SK-N-MC (cell line): ENCODE data around the gene MEIS2.

Experiments used
- DNase-seq: peaks from one replicate; pipeline ENCODE4 v3.0.0-alpha.2; 2011; ENCODE audit warnings: low read depth, low spot score
- H3K27ac ChIP-seq: fragments of 200-600 bp; sonication (generic); 2 replicates; pipeline ENCODE4 v1.5.1; 2016; ENCODE audit warnings: mixed run types
- H3K36me3 ChIP-seq: fragments of 200-600 bp; sonication (generic); 2 replicates; pipeline ENCODE4 v1.6.1; 2017; ENCODE audit warnings: antibody characterized with exemption, low read length, mixed read lengths; ENCODE audit not compliant: insufficient read depth
- H3K4me3 ChIP-seq: fragments of 200-600 bp; sonication (generic); 2 replicates; pipeline ENCODE4 v1.5.1; 2016
- H3K9ac ChIP-seq: fragments of 200-600 bp; sonication (generic); 2 replicates; pipeline ENCODE4 v1.8.0; 2017; ENCODE audit warnings: mixed run types, mixed read lengths; ENCODE audit not compliant: insufficient read length
- H3K9me3 ChIP-seq: fragments of 200-600 bp; sonication (generic); 2 replicates; pipeline ENCODE4 v1.6.1; 2017; ENCODE audit warnings: low read depth, mild to moderate bottlenecking, antibody characterized with exemption, low read length, moderate library complexity, mixed read lengths
- EZH2 ChIP-seq: fragments of 200-600 bp; sonication (generic); IDR thresholded peaks from one replicate; pipeline ENCODE4 v1.6.1; 2017; ENCODE audit warnings: antibody characterized with exemption
- FOXP2 ChIP-seq: optimal IDR thresholded peaks from 2 replicates; pipeline ENCODE3; 2011; ENCODE audit warnings: mild to moderate bottlenecking, moderate library complexity; ENCODE audit not compliant: insufficient read depth; ENCODE audit errors: extremely low read length, control extremely low read depth
- POLR2AphosphoS5 ChIP-seq: IDR thresholded peaks from 2 replicates; pipeline ENCODE4 v1.6.1; 2012; ENCODE audit warnings: mild to moderate bottlenecking, low read depth, low read length, borderline replicate concordance

The MEIS2 gene

GRCh38 chr15:37058316-37058985, 41.9 kb downstream of the MEIS2 start:
- DNase-seq: no peak
- Histone ChIP-seq H3K27ac (no peak overlapping the region), H3K9ac (no peak overlapping the region), H3K9me3 (no peaks in the 10 kb centered on the region), H3K36me3 (0 out of 2 replicates have a peak, but pooled peaks cover 6% of the 10 kb centered on the region), H3K4me3 (no peak overlapping the region)
- TF ChIP-seq EZH2 (no peak), POLR2AphosphoS5 (no peak), FOXP2 (no peak)

- Histone ChIP-seq H3K36me3 (0 out of 2 replicates have a peak, but pooled peaks cover 4% of the 10 kb centered on the region), H3K9ac (no peak overlapping the region), H3K4me3 (no peak overlapping the region), H3K9me3 (no peaks in the 10 kb centered on the region), H3K27ac (no peak overlapping the region)
- DNase-seq: no peak
- no peak for TF ChIP-seq FOXP2
- no peak for TF ChIP-seq POLR2AphosphoS5
- TF ChIP-seq EZH2: no peak
Measured at GRCh38 chr15:37057831-37058230, 42.5 kb downstream of the MEIS2 start.

GRCh38 chr15:37057256-37057655, 43.1 kb downstream of the MEIS2 start:
- no peak for TF ChIP-seq FOXP2
- no peak for TF ChIP-seq POLR2AphosphoS5
- no peak for TF ChIP-seq EZH2
- no peak overlapping the region for H3K9ac ChIP-seq
- no peaks in the 10 kb centered on the region; the same call in 1 of the 2 replicates for H3K36me3 ChIP-seq
- no peak for DNase-seq
- peak overlapping the region; percentile 84 for H3K27ac ChIP-seq
- no peaks in the 10 kb centered on the region for H3K9me3 ChIP-seq
- H3K4me3 ChIP-seq: no peak overlapping the region

GRCh38 chr15:37056177-37057121, 43.9 kb downstream of the MEIS2 start:
- H3K4me3 ChIP-seq: peak overlapping the region; percentile 16
- H3K27ac ChIP-seq: peak overlapping the region; percentile 84
- peaks cover under 1% of the 10 kb centered on the region for H3K36me3 ChIP-seq
- TF ChIP-seq POLR2AphosphoS5: no peak
- peak; percentile 50 for TF ChIP-seq FOXP2
- TF ChIP-seq EZH2: no peak
- no peaks in the 10 kb centered on the region for H3K9me3 ChIP-seq
- peak overlapping the region; percentile 0 for H3K9ac ChIP-seq
- peak; percentile 47 for DNase-seq

- H3K9me3 ChIP-seq: no peaks in the 10 kb centered on the region
- H3K36me3 ChIP-seq: peaks cover 9% of the 10 kb centered on the region
- H3K27ac ChIP-seq: no peak overlapping the region
- no peak overlapping the region for H3K9ac ChIP-seq
- H3K4me3 ChIP-seq: no peak overlapping the region
- TF ChIP-seq EZH2 (no peak), FOXP2 (no peak), POLR2AphosphoS5 (no peak)
- DNase-seq: no peak
Measured at GRCh38 chr15:37055481-37055880, 44.9 kb downstream of the MEIS2 start.

- no peak overlapping the region for H3K4me3 ChIP-seq
- H3K36me3 ChIP-seq: peaks cover 9% of the 10 kb centered on the region
- TF ChIP-seq POLR2AphosphoS5 (no peak), EZH2 (no peak), FOXP2 (no peak)
- no peak overlapping the region for H3K9ac ChIP-seq
- H3K9me3 ChIP-seq: no peaks in the 10 kb centered on the region
- no peak overlapping the region for H3K27ac ChIP-seq
- DNase-seq: no peak
Measured at GRCh38 chr15:37054336-37054735, 46.0 kb downstream of the MEIS2 start.

GRCh38 chr15:37053166-37053565, 47.2 kb downstream of the MEIS2 start:
- no peak overlapping the region for H3K27ac ChIP-seq
- H3K4me3 ChIP-seq: no peak overlapping the region
- DNase-seq: no peak
- peaks cover 9% of the 10 kb centered on the region for H3K36me3 ChIP-seq
- H3K9me3 ChIP-seq: no peaks in the 10 kb centered on the region
- TF ChIP-seq EZH2: no peak
- no peak overlapping the region for H3K9ac ChIP-seq

GRCh38 chr15:37050345-37050744, 50.0 kb downstream of the MEIS2 start:
- no peak overlapping the region for H3K4me3 ChIP-seq
- no peaks in the 10 kb centered on the region for H3K9me3 ChIP-seq
- no peak for DNase-seq
- no peak overlapping the region for H3K9ac ChIP-seq
- peaks cover 9% of the 10 kb centered on the region for H3K36me3 ChIP-seq
- TF ChIP-seq POLR2AphosphoS5 (no peak), EZH2 (no peak)
- H3K27ac ChIP-seq: no peak overlapping the region
